ENCODE data around the gene ANKRD24. TPM values are rescaled to one million over a fixed set of nuclear protein-coding genes. Genes with fewer than 3 reads are reported as not detected.

The ANKRD24 gene
- total RNA-seq, 1 experiment from 2014 or later = 0.33 TPM

DNA sequence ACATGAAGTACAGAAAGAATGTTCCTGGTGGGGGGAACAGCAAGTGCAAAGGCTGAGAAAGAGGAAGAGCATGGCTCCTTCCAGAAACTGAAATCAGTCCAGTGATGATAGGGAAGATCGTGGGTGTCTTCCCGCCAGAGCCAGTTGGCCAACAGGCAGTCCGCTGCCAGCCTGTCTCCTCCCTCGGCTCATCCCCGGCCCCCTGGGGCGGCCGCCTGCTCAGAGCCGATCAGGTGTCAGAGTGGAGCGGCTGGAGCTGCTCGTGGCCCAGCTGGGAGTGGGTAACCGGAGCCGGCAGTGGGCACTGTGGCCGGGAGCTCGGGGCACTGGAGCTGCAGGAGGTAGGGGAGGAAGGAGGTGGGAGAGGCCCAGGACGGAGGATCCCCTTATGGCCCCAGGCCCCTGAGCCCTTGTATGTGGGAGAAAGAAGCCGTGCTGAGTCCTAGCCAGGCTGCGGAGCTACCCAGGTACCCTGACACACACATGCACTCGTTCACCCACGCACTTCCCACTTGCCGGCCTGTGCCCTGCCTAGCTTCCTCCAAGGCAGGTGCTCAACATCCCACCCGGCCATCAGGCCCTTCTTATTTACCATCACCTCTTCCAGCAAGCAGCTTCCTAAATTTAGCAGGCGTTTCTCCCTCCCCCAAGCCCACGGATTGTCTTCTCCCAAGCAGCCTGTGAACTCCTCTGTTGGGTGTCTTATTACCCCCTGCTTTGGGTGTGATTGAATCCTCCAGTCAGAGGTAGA lies 1.7 kb downstream of the ANKRD24 start:
- H4K20me1 ChIP-seq (ENCODE audit: low read length) = no peaks in the 10 kb centered on the region
- no peak overlapping the region for H3K9ac ChIP-seq (ENCODE audit: low read length)
- H3K27me3 ChIP-seq (ENCODE audit: low read length) = no peaks in the 10 kb centered on the region
- no peak for TF ChIP-seq EZH2 (IDR thresholded peaks at IDR 0.05; ENCODE audit: low read length, unreplicated experiment)
- TF ChIP-seq, protein P1, sequence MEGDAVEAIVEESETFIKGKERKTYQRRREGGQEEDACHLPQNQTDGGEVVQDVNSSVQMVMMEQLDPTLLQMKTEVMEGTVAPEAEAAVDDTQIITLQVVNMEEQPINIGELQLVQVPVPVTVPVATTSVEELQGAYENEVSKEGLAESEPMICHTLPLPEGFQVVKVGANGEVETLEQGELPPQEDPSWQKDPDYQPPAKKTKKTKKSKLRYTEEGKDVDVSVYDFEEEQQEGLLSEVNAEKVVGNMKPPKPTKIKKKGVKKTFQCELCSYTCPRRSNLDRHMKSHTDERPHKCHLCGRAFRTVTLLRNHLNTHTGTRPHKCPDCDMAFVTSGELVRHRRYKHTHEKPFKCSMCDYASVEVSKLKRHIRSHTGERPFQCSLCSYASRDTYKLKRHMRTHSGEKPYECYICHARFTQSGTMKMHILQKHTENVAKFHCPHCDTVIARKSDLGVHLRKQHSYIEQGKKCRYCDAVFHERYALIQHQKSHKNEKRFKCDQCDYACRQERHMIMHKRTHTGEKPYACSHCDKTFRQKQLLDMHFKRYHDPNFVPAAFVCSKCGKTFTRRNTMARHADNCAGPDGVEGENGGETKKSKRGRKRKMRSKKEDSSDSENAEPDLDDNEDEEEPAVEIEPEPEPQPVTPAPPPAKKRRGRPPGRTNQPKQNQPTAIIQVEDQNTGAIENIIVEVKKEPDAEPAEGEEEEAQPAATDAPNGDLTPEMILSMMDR (conservative IDR thresholded peaks at IDR 0.05; ENCODE audit: low read depth, low read length) = no peak
- TF ChIP-seq EZH2phosphoT487 (IDR thresholded peaks at IDR 0.05; ENCODE audit: borderline replicate concordance, low read length) = no peak
- POLR2A ChIA-PET (ENCODE audit: unreplicated experiment) = no interaction called here
- H3K36me3 ChIP-seq (ENCODE audit: low read depth, low read length) = no peaks in the 10 kb centered on the region
- BruUV-seq (replicated peaks) = no TSS peak
- no peaks in the 10 kb centered on the region for H3F3A ChIP-seq (ENCODE audit: low read length, unreplicated experiment)
- peaks cover 12% of the 10 kb centered on the region for H3K79me2 ChIP-seq (ENCODE audit: low read length)
- H3K4me2 ChIP-seq (ENCODE audit: low read length) = no peak overlapping the region
- no peak overlapping the region for H3K27ac ChIP-seq (ENCODE audit: low read length)
- no peaks in the 10 kb centered on the region for H3K9me2 ChIP-seq (replicated peaks; ENCODE audit: low read length)
- H3K4me1 ChIP-seq (ENCODE audit: insufficient read depth, low read length) = peaks cover 8% of the 10 kb centered on the region; the same call in 1 of the 2 replicates
- CTCF ChIA-PET = interaction anchor here (0.6 kb wide), 1 partner anchor 38 kb away, joined by 3 read pairs; no protein-coding TSS in a partner anchor
- H3K9me3 ChIP-seq (ENCODE audit: low read length) = no peaks in the 10 kb centered on the region
- ATAC-seq = no peak
- H3K4me3 ChIP-seq (ENCODE audit: low read length) = no peak overlapping the region
- H2AFZ ChIP-seq (ENCODE audit: low read length) = no peak overlapping the region
- no peak for DNase-seq
- intact Hi-C loops (cut with micrococcal nuclease) = no loop called here

DNA sequence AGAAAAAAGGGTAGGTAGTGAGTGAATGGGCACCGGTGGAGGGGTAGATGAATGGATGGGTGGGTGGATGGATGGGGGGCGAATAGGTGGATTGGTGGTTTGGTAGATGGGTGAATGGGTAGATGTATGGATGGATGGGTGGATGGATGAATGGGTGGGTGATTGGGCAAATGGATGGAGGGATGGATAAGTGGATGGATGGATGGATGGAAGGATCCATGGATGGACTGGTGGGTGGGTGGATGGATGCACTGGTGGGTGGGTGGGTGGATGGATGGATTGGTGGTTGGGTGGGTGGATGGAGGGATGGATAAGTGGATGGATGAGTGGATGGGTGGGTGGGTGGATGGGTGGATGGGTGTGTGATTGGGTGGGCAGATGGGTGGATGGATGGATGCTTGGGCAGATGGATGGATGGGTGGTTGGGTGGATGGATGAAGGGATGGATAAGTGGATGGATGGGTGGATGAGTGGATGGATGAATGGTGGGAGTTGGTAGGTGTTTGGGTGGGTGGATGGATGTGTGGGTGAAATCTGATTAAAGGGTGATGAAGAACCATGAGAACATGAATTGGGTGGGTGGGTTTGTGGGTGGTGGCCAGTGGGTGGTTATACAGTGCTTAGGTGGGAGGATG lies 2.3 kb downstream of the ANKRD24 start:
- POLR2A ChIA-PET (ENCODE audit: unreplicated experiment) = no interaction called here
- H3K9ac ChIP-seq (ENCODE audit: low read length) = no peak overlapping the region
- TF ChIP-seq, protein P1 (conservative IDR thresholded peaks at IDR 0.05; ENCODE audit: low read depth, low read length) = no peak
- no peak for TF ChIP-seq EZH2phosphoT487 (IDR thresholded peaks at IDR 0.05; ENCODE audit: borderline replicate concordance, low read length)
- TF ChIP-seq EZH2 (IDR thresholded peaks at IDR 0.05; ENCODE audit: low read length, unreplicated experiment) = no peak
- no peak overlapping the region for H3K27ac ChIP-seq (ENCODE audit: low read length)
- DNase-seq = no peak
- BruUV-seq (replicated peaks) = no TSS peak
- intact Hi-C loops (cut with micrococcal nuclease) = loop anchor here (5.0 kb wide), 1 partner anchor 43 kb away; no protein-coding TSS in a partner anchor
- H2AFZ ChIP-seq (ENCODE audit: low read length) = no peak overlapping the region
- no peaks in the 10 kb centered on the region for H4K20me1 ChIP-seq (ENCODE audit: low read length)
- H3K9me2 ChIP-seq (replicated peaks; ENCODE audit: low read length) = no peaks in the 10 kb centered on the region
- H3K36me3 ChIP-seq (ENCODE audit: low read depth, low read length) = no peaks in the 10 kb centered on the region
- no peaks in the 10 kb centered on the region for H3K27me3 ChIP-seq (ENCODE audit: low read length)
- CTCF ChIA-PET = no interaction called here
- no peaks in the 10 kb centered on the region for H3K9me3 ChIP-seq (ENCODE audit: low read length)
- H3F3A ChIP-seq (ENCODE audit: low read length, unreplicated experiment) = no peaks in the 10 kb centered on the region
- peaks cover 12% of the 10 kb centered on the region for H3K79me2 ChIP-seq (ENCODE audit: low read length)
- H3K4me2 ChIP-seq (ENCODE audit: low read length) = no peak overlapping the region
- H3K4me3 ChIP-seq (ENCODE audit: low read length) = no peak overlapping the region
- ATAC-seq = no peak
- H3K4me1 ChIP-seq (ENCODE audit: insufficient read depth, low read length) = peaks cover 8% of the 10 kb centered on the region; the same call in 1 of the 2 replicates
